H9 (cell line): ENCODE data around the gene PYGL. TPM values are rescaled to one million over a fixed set of nuclear protein-coding genes. Genes with fewer than 3 reads are reported as not detected.

Experiments
- DNase-seq: peaks from one replicate; pipeline ENCODE4 v3.0.0-alpha.2; 2017
- H2AFZ ChIP-seq: one replicate; pipeline ENCODE4 v1.6.1; 2013; ENCODE audit warnings: mild to moderate bottlenecking, low read length, control low read depth, moderate library complexity
- H2AK5ac ChIP-seq: 2 replicates; pipeline ENCODE4 v1.6.1; 2013; ENCODE audit warnings: low read length, control low read depth, mixed read lengths; ENCODE audit not compliant: insufficient read length
- H2BK120ac ChIP-seq: one replicate; pipeline ENCODE4 v1.6.1; 2013; ENCODE audit warnings: low read depth, mild to moderate bottlenecking, low read length, control low read depth, inconsistent platforms; ENCODE audit not compliant: poor library complexity, severe bottlenecking
- H2BK12ac ChIP-seq: 2 replicates; pipeline ENCODE4 v1.6.1; 2013; ENCODE audit warnings: low read length, control low read depth, mixed read lengths, low read depth; ENCODE audit not compliant: insufficient read length
- H2BK15ac ChIP-seq: 2 replicates; pipeline ENCODE4 v1.6.1; 2013; ENCODE audit warnings: low read depth, low read length, control low read depth
- H2BK20ac ChIP-seq: one replicate; pipeline ENCODE4 v1.6.1; 2013; ENCODE audit warnings: low read depth, mild to moderate bottlenecking, low read length, control low read depth, inconsistent platforms; ENCODE audit not compliant: poor library complexity, severe bottlenecking
- H2BK5ac ChIP-seq: 2 replicates; pipeline ENCODE4 v1.6.1; 2013; ENCODE audit warnings: low read length, control low read depth, mixed read lengths; ENCODE audit not compliant: insufficient read length
- H3K14ac ChIP-seq: 2 replicates; pipeline ENCODE4 v1.6.1; 2013; ENCODE audit warnings: low read length, control low read depth; ENCODE audit not compliant: insufficient read depth
- H3K18ac ChIP-seq: 2 replicates; pipeline ENCODE4 v1.6.1; 2013; ENCODE audit warnings: low read depth, mild to moderate bottlenecking, mixed read lengths, low read length, control low read depth; ENCODE audit not compliant: insufficient read length
- H3K23ac ChIP-seq: 2 replicates; pipeline ENCODE4 v1.6.1; 2013; ENCODE audit warnings: low read length, control low read depth, mixed read lengths, low read depth; ENCODE audit not compliant: insufficient read length
- H3K23me2 ChIP-seq: 2 replicates; pipeline ENCODE4 v1.6.1; 2013; ENCODE audit warnings: low read depth, mild to moderate bottlenecking, mixed read lengths, low read length, control low read depth; ENCODE audit not compliant: insufficient read length, poor library complexity, severe bottlenecking
- H3K27ac ChIP-seq: 2 replicates; pipeline ENCODE4 v1.5.1; 2013; ENCODE audit warnings: low read length, control low read depth, mixed read lengths, low read depth; ENCODE audit not compliant: insufficient read length
- H3K27me3 ChIP-seq: 2 replicates; pipeline ENCODE4 v1.6.1; 2013; ENCODE audit warnings: low read length, control low read depth, inconsistent platforms; ENCODE audit not compliant: insufficient read depth
- H3K4ac ChIP-seq: 2 replicates; pipeline ENCODE4 v1.6.1; 2013; ENCODE audit warnings: low read depth, mild to moderate bottlenecking, control low read depth, inconsistent platforms, low read length, moderate library complexity
- H3K4me1 ChIP-seq: 2 replicates; pipeline ENCODE4 v1.6.1; 2013; ENCODE audit warnings: low read length, control low read depth, inconsistent platforms; ENCODE audit not compliant: insufficient read depth
- H3K4me2 ChIP-seq: 2 replicates; pipeline ENCODE4 v1.6.1; 2013; ENCODE audit warnings: low read length, control low read depth, mixed read lengths; ENCODE audit not compliant: insufficient read length, insufficient read depth
- H3K56ac ChIP-seq: 2 replicates; pipeline ENCODE4 v1.6.1; 2013; ENCODE audit warnings: low read depth, mild to moderate bottlenecking, mixed read lengths, low read length, control low read depth; ENCODE audit not compliant: insufficient read length
- H3K79me1 ChIP-seq: 2 replicates; pipeline ENCODE4 v1.6.1; 2013; ENCODE audit warnings: low read depth, mild to moderate bottlenecking, moderate library complexity, low read length, control low read depth, inconsistent platforms; ENCODE audit not compliant: insufficient read depth, poor library complexity, severe bottlenecking
- H3K79me2 ChIP-seq: 2 replicates; pipeline ENCODE4 v1.6.1; 2013; ENCODE audit warnings: low read length, control low read depth, inconsistent platforms; ENCODE audit not compliant: insufficient read depth
- H3K9ac ChIP-seq: 2 replicates; pipeline ENCODE4 v1.6.1; 2013; ENCODE audit warnings: low read length, control low read depth, mixed read lengths; ENCODE audit not compliant: insufficient read length; ENCODE audit errors: extremely low read depth
- H3K9me3 ChIP-seq: one replicate; pipeline ENCODE4 v1.6.1; 2013; ENCODE audit warnings: low read depth, low read length, inconsistent platforms; ENCODE audit not compliant: control insufficient read depth
- H3T11ph ChIP-seq: one replicate; pipeline ENCODE4 v1.6.1; 2013; ENCODE audit warnings: mild to moderate bottlenecking, low read length, control low read depth, inconsistent platforms
- H4K20me1 ChIP-seq: one replicate; pipeline ENCODE4 v1.6.1; 2013; ENCODE audit not compliant: control insufficient read depth, insufficient read length, insufficient read depth
- H4K5ac ChIP-seq: 2 replicates; pipeline ENCODE4 v1.6.1; 2013; ENCODE audit warnings: low read depth, mild to moderate bottlenecking, mixed read lengths, low read length, control low read depth; ENCODE audit not compliant: insufficient read length
- H4K8ac ChIP-seq: replicated peaks from 2 replicates; pipeline ENCODE4 v1.6.1; 2013; ENCODE audit warnings: low read length, control low read depth, mixed read lengths, low read depth; ENCODE audit not compliant: insufficient read length
- H4K91ac ChIP-seq: 2 replicates; pipeline ENCODE4 v1.6.1; 2013; ENCODE audit warnings: low read depth, mild to moderate bottlenecking, moderate library complexity, mixed read lengths, low read length, control low read depth; ENCODE audit not compliant: insufficient read length
- H3K27ac Mint-ChIP-seq, 3 experiments: 2 replicates in 2 of 3; 3 replicates in 1 of 3; pipeline ENCODE4 v1.8.0; 2020 to 2021; ENCODE audit warnings: mixed read lengths in 3 of 3, mild to moderate bottlenecking in 1 of 3, moderate library complexity in 1 of 3
- H3K27me3 Mint-ChIP-seq: 2 replicates; pipeline ENCODE4 v1.8.0; 2021; ENCODE audit warnings: low read depth, mild to moderate bottlenecking, moderate library complexity, mixed read lengths
- H3K36me3 Mint-ChIP-seq, 3 experiments: 2 replicates in 2 of 3; 3 replicates in 1 of 3; pipeline ENCODE4 v1.8.0; 2020 to 2021; ENCODE audit warnings: low read depth in 3 of 3, mixed read lengths in 3 of 3; ENCODE audit not compliant: insufficient read depth in 1 of 3
- H3K4me1 Mint-ChIP-seq, 2 experiments: 2 replicates each; pipeline ENCODE4 v1.8.0; 2020; ENCODE audit warnings: mixed read lengths in 2 of 2
- H3K4me3 Mint-ChIP-seq, 2 experiments: 2 replicates in 1 of 2; 3 replicates in 1 of 2; pipeline ENCODE4 v1.8.0; 2020 to 2021; ENCODE audit warnings: mild to moderate bottlenecking in 2 of 2, mixed read lengths in 2 of 2, moderate library complexity in 1 of 2
- H3K9me3 Mint-ChIP-seq, 2 experiments: 2 replicates in 1 of 2; 3 replicates in 1 of 2; pipeline ENCODE4 v1.8.0; 2020; ENCODE audit warnings: mild to moderate bottlenecking in 2 of 2, mixed read lengths in 2 of 2, moderate library complexity in 1 of 2
- WGBS: extraction: QIAGEN DNeasy Blood & Tissue Kit; methylation state at CpG from one replicate; pipeline ENCODE4 v1.1.7; 2013; ENCODE audit warnings: missing lambda C conversion rate, low lambda C conversion rate, mixed read lengths; ENCODE audit not compliant: insufficient read length; ENCODE audit errors: extremely low coverage; 5-methylcytosine and 5-hydroxymethylcytosine counted together
- total RNA-seq: library from RNA; stranded (reverse); gene quantifications from 2 replicates; pipeline ENCODE4 v1.2.1, GENCODE V29; 2021
- TF ChIP-seq, protein P1 (sequence below): fragments of 200-600 bp; sonication (generic); conservative IDR thresholded peaks from 3 replicates; pipeline ENCODE4 v1.8.0; 2021; ENCODE audit warnings: antibody characterized with exemption, mild to moderate bottlenecking

PYGL gene
- total RNA-seq, 1 experiment from 2014 or later, result 53.8 TPM

DNA sequence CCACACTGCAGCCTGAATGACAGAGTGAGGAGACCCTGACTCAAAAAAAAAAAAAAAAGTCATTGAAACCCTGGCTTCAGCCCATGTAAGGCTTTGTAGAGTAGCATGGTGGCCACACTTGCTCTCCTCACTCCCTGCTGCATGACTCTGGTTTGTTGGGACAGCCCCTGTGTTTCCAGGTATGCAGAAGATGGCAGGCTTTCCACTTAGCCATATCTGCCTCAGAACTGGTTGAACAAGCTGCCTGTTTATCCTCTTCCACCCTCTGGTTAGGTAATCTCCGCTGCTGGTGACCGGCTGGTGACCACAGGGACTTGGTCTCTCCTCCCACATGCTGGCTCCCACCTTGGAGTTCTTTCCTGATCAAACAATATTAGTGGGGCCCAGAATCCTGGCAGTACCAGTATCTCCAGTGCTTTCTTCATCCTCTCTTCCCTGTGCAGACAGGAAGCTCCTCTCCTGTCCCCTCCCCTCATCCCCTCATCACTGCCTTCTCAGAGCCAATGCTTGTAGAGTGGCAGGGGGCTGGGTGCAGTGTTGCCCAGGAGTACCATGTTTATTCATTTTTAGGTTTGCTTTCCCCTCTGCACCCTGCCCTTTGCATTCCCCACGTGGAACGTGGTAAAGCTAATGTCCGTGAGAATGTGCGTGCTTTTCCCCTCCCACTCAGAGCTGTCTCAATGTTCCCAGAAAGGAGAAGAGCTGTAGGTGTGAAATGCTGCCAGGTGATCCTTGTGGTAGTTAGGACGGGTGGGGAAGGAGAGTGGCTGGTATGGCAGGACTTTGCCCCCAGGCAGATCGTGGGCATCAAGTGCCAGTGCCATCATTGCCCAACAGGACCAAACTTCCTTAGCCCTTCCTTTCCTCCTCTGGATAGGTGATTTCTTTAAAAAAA lies 61.1 kb downstream of the PYGL start:
- Mint-ChIP-seq H3K36me3 (no peaks in the 10 kb centered on the region), H3K4me1 (peaks cover 24 to 28% of the 10 kb centered on the region in 2 experiments), H3K27me3 (no peaks in the 10 kb centered on the region), H3K27ac (no peak overlapping the region), H3K4me3 (no peak overlapping the region), H3K9me3 (no peaks in the 10 kb centered on the region)
- no peak overlapping the region for H2BK15ac ChIP-seq
- TF ChIP-seq, protein P1, sequence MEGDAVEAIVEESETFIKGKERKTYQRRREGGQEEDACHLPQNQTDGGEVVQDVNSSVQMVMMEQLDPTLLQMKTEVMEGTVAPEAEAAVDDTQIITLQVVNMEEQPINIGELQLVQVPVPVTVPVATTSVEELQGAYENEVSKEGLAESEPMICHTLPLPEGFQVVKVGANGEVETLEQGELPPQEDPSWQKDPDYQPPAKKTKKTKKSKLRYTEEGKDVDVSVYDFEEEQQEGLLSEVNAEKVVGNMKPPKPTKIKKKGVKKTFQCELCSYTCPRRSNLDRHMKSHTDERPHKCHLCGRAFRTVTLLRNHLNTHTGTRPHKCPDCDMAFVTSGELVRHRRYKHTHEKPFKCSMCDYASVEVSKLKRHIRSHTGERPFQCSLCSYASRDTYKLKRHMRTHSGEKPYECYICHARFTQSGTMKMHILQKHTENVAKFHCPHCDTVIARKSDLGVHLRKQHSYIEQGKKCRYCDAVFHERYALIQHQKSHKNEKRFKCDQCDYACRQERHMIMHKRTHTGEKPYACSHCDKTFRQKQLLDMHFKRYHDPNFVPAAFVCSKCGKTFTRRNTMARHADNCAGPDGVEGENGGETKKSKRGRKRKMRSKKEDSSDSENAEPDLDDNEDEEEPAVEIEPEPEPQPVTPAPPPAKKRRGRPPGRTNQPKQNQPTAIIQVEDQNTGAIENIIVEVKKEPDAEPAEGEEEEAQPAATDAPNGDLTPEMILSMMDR, result no peak
- H3K79me2 ChIP-seq, result no peaks in the 10 kb centered on the region
- H3K56ac ChIP-seq, result no peak overlapping the region
- no peaks in the 10 kb centered on the region for H3K79me1 ChIP-seq
- no peaks in the 10 kb centered on the region for H3K27me3 ChIP-seq
- H2AFZ ChIP-seq, result no peak overlapping the region
- H3K9me3 ChIP-seq, result no peaks in the 10 kb centered on the region
- no peak overlapping the region for H3K14ac ChIP-seq
- no peak overlapping the region for H3K27ac ChIP-seq
- H2BK12ac ChIP-seq, result no peak overlapping the region
- DNase-seq, result no peak
- H3K9ac ChIP-seq, result no peak overlapping the region
- H3K4me1 ChIP-seq, result no peaks in the 10 kb centered on the region
- H4K8ac ChIP-seq, result no peak overlapping the region
- H2BK20ac ChIP-seq, result no peak overlapping the region
- H4K5ac ChIP-seq, result no peak overlapping the region
- no peak overlapping the region for H3K23ac ChIP-seq
- no peak overlapping the region for H2BK5ac ChIP-seq
- H4K20me1 ChIP-seq, result no peaks in the 10 kb centered on the region
- no peak overlapping the region for H3T11ph ChIP-seq
- no peak overlapping the region for H3K18ac ChIP-seq
- no peaks in the 10 kb centered on the region for H3K23me2 ChIP-seq
- no CpG with 5 or more reads among the region's 8 CpGs for WGBS
- H2BK120ac ChIP-seq, result no peak overlapping the region
- no peak overlapping the region for H3K4me2 ChIP-seq
- no peak overlapping the region for H4K91ac ChIP-seq
- H3K4ac ChIP-seq, result no peak overlapping the region
- H2AK5ac ChIP-seq, result no peak overlapping the region
